Activated naive CD4-positive, alpha-beta T cell treated with anti-CD3 and anti-CD28 coated beads, Interleukin-2, amount 50 U/mL, for 16 hours (primary cell): ENCODE data around the gene ABCA5.
"Not testable (repeated sequence)": the region's sequence is repeated elsewhere in the genome, so short reads cannot be mapped to it uniquely, and the experiment has no call there.

Source experiments
- DNase-seq: peaks from one replicate; pipeline ENCODE4 v3.0.0-alpha.2; 2020

The ABCA5 gene

DNA sequence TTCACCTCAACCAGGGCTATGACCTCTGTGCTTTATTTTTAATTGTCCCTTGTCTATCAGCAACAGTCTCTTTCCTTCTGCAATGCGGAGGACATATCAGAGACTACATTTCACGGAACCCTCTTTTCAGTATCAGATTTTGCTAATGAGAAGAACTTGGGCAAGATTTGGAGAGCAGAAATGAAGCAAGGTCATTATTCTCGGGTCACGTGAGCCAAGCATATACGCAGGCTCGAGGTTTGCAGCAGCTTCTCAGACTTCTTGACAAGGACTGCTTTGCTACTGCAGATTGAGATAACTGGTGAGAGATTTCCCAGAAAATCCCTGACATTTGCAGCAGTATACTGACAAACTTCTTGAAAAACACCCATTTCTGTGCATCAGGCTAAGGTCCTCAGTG, 128.7 kb downstream of the ABCA5 start:
- DNase-seq, result no peak

DNA sequence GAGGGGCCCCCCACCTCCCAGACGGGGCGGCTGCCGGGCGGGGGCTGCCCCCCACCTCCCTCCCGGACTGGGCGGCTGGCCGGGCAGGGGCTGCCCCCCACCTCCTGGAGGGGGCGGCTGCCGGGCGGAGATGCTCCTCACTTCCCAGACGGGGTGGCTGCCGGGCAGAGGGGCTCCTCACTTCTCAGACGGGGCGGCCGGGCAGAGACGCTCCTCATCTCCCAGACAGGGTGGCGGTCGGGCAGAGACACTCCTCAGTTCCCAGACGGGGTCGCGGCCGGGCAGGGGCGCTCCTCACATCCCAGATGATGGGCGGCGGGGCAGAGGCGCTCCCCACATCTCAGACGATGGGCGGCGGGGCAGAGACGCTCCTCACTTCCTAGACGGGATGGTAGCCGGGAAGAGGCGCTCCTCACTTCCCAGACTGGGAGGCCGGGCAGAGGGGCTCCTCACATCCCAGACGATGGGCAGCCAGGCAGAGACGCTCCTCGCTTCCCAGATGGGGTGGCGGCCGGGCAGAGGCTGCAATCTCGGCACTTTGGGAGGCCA, 130.8 kb downstream of the ABCA5 start:
- not testable (repeated sequence) for DNase-seq
